ENCODE measurements around the gene ORAI1.
"Not testable (repeated sequence)": the region's sequence is repeated elsewhere in the genome, so short reads cannot be mapped to it uniquely, and the experiment has no call there.

ORAI1 gene

DNA sequence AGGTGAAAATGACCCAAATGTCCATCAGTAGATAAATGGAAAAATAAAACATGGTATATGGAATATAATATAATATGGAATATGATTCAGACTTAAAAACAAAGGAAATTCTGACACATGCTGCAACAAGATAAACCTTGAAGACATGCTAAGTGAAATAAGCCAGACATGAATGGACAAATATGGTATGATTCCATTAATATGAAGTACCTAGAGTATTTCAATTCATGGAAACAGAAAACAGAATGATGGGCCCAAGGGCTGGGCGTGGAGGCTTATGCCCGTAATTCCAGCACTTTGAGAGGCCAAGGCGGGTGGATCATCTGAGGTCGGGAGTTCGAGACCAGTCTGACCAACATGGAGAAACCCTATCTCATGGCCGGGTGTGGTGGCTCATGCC is 22.7 kb upstream of the ORAI1 start:
- DNase-seq (ENCODE audit: low read depth) = no peak

DNA sequence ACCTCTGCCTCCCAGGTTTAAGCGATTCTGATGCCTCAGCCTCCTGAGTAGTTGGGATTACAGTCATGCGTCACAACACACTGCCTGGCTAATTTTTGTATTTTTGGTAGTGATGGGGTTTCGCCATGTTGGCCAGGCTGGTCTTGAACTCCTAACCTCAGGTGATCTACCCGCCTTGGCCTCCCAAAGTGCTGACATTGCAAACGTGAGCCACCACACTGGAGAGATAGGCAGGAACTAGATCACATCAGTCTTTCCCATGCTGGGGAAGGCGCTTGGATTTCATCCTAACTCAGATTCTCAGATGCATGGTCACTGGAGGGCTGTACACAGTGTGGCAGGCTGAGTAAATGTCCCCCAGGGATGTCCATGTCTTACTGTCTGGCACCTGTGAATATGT is 18.0 kb upstream of the ORAI1 start:
- DNase-seq (ENCODE audit: low read depth) = no peak

DNA sequence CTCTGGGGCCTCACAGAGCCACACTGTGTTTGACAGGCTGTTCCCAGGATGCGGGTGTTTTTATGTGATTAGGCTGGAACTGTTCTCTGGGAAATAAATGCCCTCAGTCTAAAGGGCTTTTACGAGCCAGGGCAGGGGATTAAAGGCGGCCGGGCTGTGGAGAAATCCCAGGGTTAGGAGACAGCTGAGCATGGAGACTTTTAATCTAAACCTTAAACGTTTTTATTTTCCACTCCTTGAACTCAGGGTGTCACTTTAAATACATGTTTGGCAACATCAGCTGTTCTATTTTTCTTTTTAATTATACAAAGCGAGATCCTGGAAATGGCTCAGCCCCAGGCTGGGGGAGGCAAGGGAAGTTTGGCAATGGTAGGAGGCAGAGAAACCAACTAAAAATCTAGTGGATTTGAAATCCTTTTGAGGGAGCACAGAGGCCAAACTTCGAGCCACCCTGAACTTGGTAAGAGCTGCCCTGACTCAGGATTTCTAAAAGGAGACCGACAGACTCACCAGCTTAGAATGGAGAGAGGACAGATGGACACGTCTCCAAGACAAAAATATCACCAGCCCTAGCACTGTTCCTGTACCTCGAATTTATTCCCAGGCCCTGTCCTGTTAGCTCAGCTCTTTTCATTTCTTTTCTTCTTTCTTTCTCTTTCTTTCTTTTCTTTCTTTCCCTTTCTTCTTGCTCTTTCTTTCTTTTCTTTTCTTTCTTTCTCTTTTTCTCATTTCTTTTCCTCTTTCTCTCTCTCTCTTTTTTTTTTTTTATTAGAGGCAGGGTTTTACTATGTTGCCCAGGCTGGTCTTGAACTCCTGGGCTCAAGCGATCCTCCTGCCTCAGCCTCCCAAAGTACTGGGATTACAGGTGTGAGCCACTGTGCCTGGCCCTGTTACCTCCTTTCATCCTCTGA is 15.8 kb upstream of the ORAI1 start:
- DNase-seq (ENCODE audit: low read depth) = peak; percentile 35

DNA sequence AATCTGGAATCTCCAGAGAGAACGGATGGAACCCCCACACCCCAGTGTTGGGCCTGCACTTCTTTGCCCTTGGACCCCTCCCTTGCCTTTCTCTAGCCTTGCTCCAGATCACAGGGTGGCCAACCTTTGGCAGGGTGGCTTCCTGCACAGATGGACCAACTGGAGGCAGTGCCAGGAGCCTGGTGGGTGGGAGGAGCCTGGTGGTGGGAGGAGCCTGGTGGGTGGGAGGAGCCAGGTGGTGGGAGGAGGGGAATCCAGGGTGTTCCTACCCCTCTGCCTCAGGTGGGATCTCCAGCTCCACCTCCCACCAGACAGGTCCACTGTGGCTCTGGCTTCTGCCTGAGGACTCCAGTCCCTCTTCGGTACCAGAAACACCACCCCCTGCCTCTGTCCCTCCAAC is 15.0 kb upstream of the ORAI1 start:
- no peak for DNase-seq (ENCODE audit: low read depth)

DNA sequence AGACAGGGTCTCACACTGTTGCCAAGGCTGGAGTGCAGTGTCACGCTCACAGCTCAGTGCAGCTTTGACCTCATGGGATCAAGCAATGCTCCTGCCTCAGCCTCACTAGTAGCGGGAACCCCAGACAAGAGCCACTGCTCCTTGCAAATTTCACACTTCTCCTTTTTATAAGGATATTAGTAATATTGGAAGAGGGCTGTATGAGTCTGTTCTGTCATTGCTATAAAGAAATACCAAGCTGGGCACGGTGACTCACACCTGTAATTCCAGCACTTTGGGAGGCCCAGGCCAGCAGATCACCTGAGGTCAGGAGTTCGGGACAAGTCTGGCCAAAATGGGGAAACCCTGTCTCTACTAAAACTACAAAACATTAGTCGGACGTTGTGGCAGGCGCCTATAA is 12.9 kb upstream of the ORAI1 start:
- DNase-seq (ENCODE audit: low read depth) = no peak

DNA sequence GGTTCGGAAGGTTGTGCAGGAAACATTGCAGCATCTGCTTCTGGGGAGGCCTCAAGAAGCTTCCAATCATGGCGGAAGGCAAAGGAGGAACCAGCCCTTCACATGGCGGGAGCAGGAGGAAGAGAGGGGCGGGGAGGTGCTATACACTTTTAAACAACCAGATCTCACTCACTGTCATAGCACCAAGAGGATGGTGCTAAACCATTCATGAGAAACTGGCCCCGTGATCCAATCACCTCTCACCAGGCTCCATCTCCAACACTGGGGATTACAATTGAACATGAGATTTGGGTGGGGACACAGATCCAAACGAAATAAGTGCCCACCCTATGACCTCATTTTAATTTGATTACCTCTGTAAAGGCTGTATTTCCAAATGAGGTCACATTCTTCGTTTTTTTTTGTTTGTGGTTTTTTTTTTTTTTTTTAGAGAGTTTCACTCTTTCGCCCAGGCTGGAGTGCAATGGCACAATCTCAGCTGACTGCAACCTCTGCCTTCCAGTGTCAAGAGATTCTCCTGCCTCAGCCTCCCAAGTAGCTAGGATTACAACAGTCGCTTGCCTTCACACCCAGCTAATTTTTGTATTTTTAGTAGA is 11.4 kb upstream of the ORAI1 start:
- DNase-seq (ENCODE audit: low read depth) = no peak

DNA sequence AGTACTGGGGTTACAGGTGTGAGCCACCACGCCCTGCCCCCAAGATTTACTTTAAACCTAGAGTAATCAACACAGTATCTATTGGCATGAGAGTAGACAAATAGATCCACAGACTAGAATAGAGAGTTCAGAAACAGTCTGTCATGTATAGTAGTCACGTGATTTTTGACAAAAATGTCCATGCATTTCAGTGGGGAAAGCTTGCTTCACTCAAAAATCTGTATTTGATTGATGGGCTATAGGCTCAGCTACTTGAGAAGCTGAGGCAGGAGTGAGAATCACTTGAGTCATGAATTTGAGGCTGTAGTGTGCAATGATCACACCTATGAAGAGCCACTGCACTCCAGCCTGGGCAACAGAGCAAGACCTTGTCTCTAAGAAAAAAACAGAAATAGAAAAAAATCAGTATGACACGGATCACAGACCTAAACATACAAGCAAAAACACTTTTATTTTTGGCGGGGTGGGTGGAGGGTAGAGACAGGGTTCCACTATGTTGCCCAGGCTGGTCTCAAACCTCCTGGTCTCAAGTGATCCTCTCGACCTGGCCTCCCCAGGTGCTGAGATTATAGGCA is 7.6 kb upstream of the ORAI1 start:
- no peak for DNase-seq (ENCODE audit: low read depth)

DNA sequence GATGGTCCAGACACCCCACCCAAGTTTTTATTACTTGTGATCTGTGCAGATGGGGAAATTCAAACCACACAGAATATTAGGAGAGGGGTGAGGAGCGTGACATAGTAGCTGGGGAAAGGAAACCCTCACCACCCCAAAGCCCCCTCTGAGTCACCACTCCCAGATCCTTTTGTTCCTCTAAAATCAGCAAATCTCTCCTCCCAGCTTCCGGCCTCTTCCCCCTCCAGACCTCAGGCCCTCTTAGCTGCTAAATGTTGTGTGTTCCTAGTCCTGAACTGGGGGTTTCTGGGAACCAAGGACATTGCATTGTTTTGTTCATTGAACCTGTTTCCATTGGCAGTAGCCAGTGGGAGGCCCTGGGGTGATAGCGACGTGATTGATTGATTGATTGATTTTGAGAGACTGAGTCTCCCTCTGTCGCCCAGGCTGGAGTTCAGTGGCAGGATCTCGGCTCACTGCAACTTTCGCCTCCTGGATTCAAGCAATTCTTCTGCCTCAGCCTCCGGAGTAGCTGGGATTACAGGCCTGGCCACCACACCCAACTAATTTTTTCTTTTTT is 5.9 kb upstream of the ORAI1 start:
- DNase-seq (ENCODE audit: low read depth) = no peak

DNA sequence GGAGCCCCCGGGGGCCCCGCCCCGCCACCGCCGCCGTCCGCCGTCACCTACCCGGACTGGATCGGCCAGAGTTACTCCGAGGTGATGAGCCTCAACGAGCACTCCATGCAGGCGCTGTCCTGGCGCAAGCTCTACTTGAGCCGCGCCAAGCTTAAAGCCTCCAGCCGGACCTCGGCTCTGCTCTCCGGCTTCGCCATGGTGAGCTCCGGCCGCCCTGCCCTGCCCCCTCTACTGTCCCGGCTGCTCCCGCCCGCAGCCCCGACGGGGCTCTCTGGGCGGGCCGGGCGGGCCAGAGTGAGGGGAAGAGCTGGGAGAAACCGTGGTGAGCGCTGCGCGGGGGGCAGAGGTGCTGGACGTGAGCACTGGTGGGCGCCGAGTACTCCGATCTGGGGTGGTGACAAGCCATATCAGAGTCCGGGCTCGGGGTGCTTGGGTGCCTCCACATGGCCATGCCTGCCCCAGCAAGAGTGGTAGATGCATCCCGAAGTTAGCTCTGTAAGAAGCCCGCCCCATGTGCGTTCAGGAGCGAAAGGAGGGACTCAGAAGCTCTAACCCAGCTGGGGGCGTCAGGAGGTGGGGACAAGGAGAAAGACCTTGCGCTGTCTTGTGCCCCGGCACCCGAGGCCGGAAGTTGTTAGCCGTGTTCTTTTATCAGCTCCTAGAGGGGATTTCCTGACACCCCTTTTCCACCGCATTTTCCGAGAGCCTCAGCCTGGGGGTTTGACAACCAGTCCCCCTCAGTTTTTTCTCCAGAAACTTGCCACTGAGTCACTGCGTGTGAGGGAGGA is 717 bp downstream of the ORAI1 start:
- DNase-seq (ENCODE audit: low read depth) = peak; percentile 60

DNA sequence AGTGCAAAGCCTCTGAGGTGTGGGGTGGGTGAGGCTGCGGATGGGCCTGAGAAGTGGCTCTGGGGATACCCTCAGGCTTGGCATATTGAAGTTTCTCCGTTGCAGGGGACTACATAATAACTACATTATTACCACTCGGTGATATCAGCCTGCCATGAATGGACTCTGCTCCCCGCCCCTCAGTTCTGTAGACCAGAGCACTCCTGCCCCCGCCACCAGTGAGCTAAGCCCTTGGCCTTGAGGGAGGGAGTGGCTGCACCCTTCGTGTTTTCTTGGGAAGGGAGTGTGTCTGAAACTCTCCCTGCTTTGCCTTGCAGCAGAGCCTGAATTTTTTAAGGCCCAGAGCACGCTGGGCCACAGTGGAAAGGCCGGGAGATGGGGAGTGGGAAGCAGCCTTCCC is 1.7 kb downstream of the ORAI1 start:
- DNase-seq (ENCODE audit: low read depth) = no peak

DNA sequence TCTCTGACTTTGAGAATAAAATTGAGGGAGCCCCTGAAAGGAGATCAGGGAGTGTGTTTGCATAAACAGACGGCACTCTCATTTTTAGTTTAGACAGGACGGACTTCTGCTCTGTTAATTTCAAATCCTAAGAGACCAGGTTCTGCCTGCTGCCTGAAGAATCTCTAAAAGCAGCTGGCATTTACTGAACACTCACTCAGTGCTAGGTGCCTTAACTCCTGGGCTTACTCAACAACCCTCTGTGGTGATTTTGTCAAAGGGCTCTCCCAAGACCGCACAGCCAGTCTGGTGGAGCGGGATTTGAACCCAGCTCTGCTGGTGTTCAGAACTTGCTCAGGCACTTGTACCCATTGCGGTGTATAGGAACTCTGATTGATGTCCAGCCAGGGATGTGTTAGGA is 2.2 kb downstream of the ORAI1 start:
- no peak for DNase-seq (ENCODE audit: low read depth)

DNA sequence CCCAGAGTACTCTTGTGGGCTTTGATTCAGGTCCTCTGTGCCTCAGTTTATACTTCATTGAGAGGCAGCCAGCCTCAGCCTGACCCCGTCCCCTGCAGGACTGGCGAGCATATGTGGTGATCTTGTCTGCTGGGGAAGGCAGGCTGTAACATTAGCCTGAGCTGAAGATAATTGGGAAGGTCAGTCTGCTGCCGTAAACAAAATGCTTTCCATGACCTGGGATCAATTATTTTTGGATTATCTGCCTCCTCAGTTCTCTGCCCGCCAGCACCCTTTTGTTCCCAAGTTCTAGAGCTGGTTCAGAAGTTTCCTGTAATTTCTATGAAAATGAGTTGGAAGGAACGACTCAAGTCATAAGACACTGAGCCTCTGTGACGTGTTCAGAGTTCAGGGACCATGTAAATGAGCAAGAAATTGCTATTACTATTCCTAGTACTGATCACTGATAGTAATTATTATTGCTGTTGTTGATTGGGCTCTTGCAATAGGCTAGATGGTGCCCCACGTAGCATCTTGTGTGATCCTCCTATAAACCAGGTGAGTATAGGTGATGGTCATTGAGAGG is 4.5 kb downstream of the ORAI1 start:
- no peak for DNase-seq (ENCODE audit: low read depth)

DNA sequence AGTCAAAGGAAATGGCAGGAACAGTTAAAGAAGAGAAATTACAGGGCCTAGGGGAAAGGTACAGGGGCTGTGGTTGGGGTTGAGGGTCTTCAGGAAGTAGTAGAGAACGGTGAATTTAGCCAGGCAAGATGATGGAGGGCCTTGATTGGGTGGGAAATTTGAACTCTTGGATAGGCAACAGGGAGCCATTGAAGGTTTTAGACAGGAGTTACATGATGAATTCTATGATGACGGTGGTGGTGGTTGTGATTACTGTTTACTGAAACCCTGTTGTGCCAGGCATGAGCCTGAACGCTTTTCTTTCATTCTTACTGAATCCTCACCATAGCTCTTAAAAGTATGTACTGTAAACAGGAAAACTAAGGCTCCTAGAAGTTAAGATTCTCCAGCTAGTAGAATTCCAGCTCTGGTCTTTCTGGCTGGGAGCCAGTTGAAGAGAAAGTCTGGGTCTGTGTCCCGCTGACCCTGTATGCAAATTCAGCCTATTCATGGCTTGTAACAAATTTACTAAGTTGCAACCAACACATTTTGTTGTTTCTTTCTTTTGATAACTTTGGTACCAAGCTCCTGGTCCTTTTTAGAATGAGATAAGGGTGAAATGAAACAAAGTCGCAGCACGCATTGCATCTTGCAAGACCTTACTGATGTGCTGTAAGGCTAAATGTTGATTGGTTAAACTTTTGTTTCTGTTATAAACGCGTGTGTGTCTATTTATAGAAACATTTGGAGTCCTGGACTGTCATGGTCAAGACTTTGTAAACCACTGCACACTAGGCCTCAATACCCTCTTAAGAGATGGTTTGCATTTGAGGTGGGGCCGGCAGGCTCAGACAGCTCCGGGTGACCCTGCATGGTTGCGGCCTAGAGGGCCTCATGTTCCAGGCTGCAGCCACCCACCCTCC is 6.0 kb downstream of the ORAI1 start:
- no peak for DNase-seq (ENCODE audit: low read depth)

DNA sequence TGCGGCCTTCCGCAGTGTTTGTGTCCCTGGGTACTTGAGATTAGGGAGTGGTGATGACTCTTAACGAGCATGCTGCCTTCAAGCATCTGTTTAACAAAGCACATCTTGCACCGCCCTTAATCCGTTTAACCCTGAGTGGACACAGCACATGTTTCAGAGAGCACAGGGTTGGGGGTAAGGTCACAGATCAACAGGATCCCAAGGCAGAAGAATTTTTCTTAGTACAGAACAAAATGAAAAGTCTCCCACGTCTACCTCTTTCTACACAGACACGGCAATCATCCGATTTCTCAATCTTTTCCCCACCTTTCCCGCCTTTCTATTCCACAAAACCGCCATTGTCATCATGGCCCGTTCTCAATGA is 7.5 kb downstream of the ORAI1 start:
- DNase-seq (ENCODE audit: low read depth) = not testable (repeated sequence)

DNA sequence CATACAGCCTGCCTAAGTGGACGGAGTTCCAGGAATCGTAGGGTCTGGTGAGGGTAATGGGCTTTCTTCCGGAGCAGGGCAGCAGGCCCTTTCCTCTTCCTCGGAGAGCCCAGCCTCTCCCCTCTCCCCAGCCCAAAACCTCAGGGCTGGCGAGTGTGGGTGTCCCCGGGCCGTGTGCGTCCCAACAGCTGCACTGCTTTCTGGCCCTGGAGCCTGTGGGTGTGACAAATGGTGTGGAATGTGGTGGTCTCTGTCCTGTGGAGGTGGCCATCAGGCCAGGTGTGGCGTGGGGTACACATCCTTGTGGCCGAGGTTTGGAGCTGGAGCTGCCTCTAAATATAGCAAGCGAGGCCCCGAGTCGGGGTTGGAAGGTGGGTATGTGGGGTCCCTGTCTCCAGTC is 8.5 kb downstream of the ORAI1 start:
- DNase-seq (ENCODE audit: low read depth) = no peak

DNA sequence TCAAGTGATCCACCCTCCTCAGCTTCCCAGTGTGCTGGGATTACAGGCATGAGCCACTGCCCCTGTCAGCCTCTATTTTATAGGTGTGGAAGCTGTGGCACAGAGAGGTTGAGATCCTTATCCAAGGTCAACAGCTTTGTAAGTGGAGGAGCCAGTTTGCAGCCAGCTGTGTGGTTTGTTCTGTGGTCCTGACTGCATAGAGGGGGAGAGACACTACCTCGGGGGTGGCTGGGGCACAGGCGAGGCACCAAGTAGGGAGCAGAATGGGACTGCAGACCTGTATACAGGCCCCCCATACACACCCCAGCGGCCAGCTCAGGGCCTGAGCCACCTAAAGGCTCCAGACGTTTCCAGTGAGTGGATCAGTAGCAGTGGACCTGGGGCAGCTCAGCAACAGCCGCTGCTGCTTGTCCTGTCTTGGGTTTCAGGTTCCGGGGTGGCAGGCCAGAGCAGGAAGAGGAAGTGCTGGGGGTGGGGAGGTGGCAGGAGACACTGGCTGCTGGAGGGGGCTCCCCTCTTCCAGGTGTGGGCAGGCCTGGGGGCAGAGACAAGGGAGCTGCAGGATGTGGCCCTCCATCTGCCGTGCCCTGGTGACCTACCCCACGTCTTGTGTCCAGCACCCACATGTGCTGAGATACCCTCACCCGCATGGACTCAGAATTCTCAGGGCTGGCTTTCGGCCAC is 11.0 kb downstream of the ORAI1 start:
- DNase-seq (ENCODE audit: low read depth) = no peak

DNA sequence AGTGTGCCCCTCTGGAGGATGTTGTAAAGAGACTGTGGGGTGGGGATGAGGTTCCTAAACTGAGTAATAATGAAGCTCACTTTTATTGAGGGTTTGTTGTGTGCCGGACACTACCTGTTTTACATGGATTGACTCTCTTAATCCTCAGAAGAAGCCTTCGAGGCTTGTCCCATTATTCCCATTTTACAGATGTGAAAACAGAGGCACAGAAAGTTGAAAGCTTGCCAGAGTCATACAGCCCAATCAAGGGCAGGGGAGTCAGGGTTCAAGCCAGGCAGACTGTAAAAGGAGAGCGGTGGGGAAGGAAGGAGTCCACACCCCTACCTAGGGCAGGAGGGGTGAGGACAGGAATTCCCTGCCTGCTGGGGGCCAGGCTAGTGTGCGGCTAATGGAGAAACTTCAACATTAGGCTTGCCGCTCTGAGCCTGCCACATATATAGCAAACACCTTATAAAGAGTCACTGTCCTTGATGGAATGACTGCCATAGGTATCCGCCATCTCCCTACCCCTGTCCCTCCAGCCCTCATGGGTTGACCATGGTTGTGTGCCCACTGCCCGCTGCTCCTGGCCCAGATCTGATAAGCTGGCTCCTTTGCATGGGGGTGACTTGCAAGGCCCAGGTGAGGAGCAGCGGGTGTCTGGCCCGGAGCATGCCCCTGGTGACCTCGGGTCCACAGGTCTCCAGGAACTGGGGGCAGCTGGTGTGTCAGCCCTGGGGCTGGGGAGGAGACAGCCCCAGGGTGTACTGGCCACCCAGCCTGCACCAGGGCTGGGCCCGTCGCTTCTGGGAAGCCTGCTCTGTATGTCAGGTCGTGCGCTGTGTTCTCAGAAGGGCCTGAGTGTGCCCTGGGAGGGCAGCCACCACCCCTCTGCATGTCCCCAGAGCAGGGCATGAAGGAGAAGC is 12.2 kb downstream of the ORAI1 start:
- DNase-seq (ENCODE audit: low read depth) = no peak

DNA sequence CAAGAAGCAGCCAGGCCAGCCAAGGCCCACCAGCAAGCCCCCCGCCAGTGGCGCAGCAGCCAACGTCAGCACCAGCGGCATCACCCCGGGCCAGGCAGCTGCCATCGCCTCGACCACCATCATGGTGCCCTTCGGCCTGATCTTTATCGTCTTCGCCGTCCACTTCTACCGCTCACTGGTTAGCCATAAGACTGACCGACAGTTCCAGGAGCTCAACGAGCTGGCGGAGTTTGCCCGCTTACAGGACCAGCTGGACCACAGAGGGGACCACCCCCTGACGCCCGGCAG is 15.0 kb downstream of the ORAI1 start:
- no peak for DNase-seq (ENCODE audit: low read depth)

DNA sequence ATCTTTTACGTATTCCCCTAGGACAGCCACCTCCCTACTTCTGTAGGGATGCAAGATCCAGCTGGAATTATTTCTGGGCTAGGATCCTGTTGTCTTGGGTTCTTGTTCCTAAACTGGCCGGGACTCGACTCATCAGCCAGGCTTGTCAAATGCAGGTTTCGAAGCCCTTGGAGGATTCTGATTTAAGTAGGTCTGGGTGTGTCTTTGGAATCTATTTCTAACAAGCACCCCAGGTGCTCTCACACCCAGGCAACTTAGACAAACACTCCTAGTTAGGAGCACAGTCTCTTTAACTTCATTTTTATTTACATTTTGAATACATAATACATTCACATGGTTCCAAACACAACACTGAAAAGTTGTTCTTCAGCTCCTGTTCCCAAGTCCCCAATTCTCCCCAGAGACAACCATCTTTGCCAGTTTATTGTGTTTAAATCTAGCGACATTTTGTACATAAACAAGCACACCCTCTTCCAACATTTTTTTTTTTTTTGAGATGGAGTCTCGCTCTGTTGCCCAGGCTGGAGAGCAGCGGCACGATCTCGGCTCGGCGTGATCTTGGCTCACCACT is 22.2 kb downstream of the ORAI1 start:
- DNase-seq (ENCODE audit: low read depth) = no peak

Data from amniotic epithelial cell (primary cell).